Endothelial cell of umbilical vein (primary cell): Measurements from ENCODE around the gene TEX11. TPM values are rescaled to one million over a fixed set of nuclear protein-coding genes. Genes with fewer than 3 reads are reported as not detected.

Experiments used
- BruUV-seq: library from RNA; stranded (reverse); fragments of 400-500 nt; replicated peaks from 2 replicates; lab custom pipeline; 2021; lab: Mats Ljungman, UMichigan
- CTCF ChIA-PET: fragments of 300-600, 350-600 bp; sonication (Branson Sonifier 250); formaldehyde crosslinking; loops from one replicate; lab custom pipeline; 2021; ENCODE audit warnings: antibody characterized with exemption, inconsistent platforms; lab: Charles Lee
- POLR2A ChIA-PET: fragments of 300-600, 350-600 bp; sonication (Branson Sonifier 250); formaldehyde crosslinking; loops from one replicate; lab custom pipeline; 2021; ENCODE audit warnings: antibody characterized with exemption, inconsistent platforms; lab: Charles Lee
- DNase-seq: peaks from one replicate; pipeline ENCODE4 v3.0.0-alpha.2; 2011; ENCODE audit warnings: low read depth, low spot score
- FAIRE-seq: peaks from 2 replicates; lab custom pipeline; 2011; peaks lifted over from hg19 to GRCh38; lab: Jason Lieb, UNC
- H2AFZ ChIP-seq: 2 replicates; pipeline ENCODE4 v1.6.0; 2012; ENCODE audit warnings: low read depth, low read length, control low read depth, inconsistent platforms
- H3K27ac ChIP-seq: 2 replicates; pipeline ENCODE4 v1.5.1; 2011; ENCODE audit warnings: low read depth, mild to moderate bottlenecking, control low read depth, low read length, moderate library complexity; ENCODE audit not compliant: insufficient read depth
- H3K27me3 ChIP-seq, 2 experiments: 2 replicates each; pipeline versions ENCODE4 v1.6.0 to v1.6.1; 2011; ENCODE audit warnings: low read length in 2 of 2, mixed read lengths in 1 of 2; ENCODE audit not compliant: control insufficient read depth in 2 of 2, insufficient read depth in 2 of 2
- H3K36me3 ChIP-seq, 2 experiments: 2 replicates in 1 of 2; 3 replicates in 1 of 2; pipeline ENCODE4 v1.5.1; 2011; ENCODE audit warnings: low read length in 2 of 2, mild to moderate bottlenecking in 1 of 2, moderate library complexity in 1 of 2; ENCODE audit not compliant: control insufficient read depth in 2 of 2, insufficient read depth in 2 of 2; ENCODE audit errors: extremely low read depth in 1 of 2
- H3K4me1 ChIP-seq: 3 replicates; pipeline ENCODE4 v1.5.1; 2011; ENCODE audit warnings: mild to moderate bottlenecking, low read length; ENCODE audit not compliant: control insufficient read depth, insufficient read depth; ENCODE audit errors: extremely low read depth
- H3K4me2 ChIP-seq: 2 replicates; pipeline ENCODE4 v1.6.1; 2011; ENCODE audit warnings: low read length, control low read depth, mixed read lengths; ENCODE audit not compliant: insufficient read depth
- H3K4me3 ChIP-seq, 3 experiments: fragments of 200-600 bp in 1 of 3; sonication (generic), shearing (Covaris generic) in 1 of 3; replicated peaks in 1 of 3; 2 replicates each; pipeline ENCODE4 v1.5.1; 2011 to 2016; ENCODE audit warnings: control low read depth in 3 of 3, low read length in 3 of 3, mild to moderate bottlenecking in 2 of 3, inconsistent platforms in 1 of 3, low read depth in 1 of 3, moderate library complexity in 1 of 3; ENCODE audit not compliant: insufficient read depth in 1 of 3
- H3K79me2 ChIP-seq: 2 replicates; pipeline ENCODE4 v1.6.0; 2012; ENCODE audit warnings: low read length, inconsistent platforms; ENCODE audit not compliant: control insufficient read depth, insufficient read depth
- H3K9ac ChIP-seq: replicated peaks from 2 replicates; pipeline ENCODE3; 2011; ENCODE audit warnings: low read length, control low read depth; ENCODE audit not compliant: insufficient read depth; ENCODE audit errors: extremely low read depth
- H3K9me1 ChIP-seq: replicated peaks from 3 replicates; pipeline ENCODE4 v1.6.0; 2011; ENCODE audit warnings: mild to moderate bottlenecking, low read length; ENCODE audit not compliant: control insufficient read depth, insufficient read depth; ENCODE audit errors: extremely low read depth
- H3K9me3 ChIP-seq: replicated peaks from 2 replicates; pipeline ENCODE4 v1.5.1; 2012; ENCODE audit warnings: low read length, inconsistent platforms; ENCODE audit not compliant: control insufficient read depth, insufficient read depth
- H4K20me1 ChIP-seq: replicated peaks from 2 replicates; pipeline ENCODE3; 2011; ENCODE audit warnings: mild to moderate bottlenecking, low read length; ENCODE audit not compliant: control insufficient read depth, insufficient read depth; ENCODE audit errors: extremely low read depth
- CTCF ChIP-seq, 2 donors: IDR thresholded peaks; 1 replicate in 1 of 2; 2 replicates in 1 of 2; pipeline ENCODE4 v1.5.1; 2011; ENCODE audit warnings: low read length in 2 of 2, mild to moderate bottlenecking in 2 of 2, moderate library complexity in 2 of 2, control low read depth in 1 of 2, inconsistent platforms in 1 of 2, low read depth in 1 of 2; ENCODE audit not compliant: insufficient read depth in 1 of 2; ENCODE audit errors: extremely low read depth in 1 of 2
- FOS ChIP-seq: IDR thresholded peaks from 2 replicates; pipeline ENCODE4 v1.6.1; 2011; ENCODE audit warnings: mild to moderate bottlenecking, low read length, moderate library complexity, borderline replicate concordance; ENCODE audit not compliant: insufficient read depth
- GATA2 ChIP-seq: IDR thresholded peaks from 2 replicates; pipeline ENCODE4 v1.7.0; 2011; ENCODE audit warnings: low read depth, mild to moderate bottlenecking, moderate library complexity, mixed read lengths, low read length; ENCODE audit not compliant: insufficient read length, insufficient read depth
- JUN ChIP-seq: IDR thresholded peaks from 2 replicates; pipeline ENCODE4 v1.6.1; 2011; ENCODE audit warnings: borderline replicate concordance, low read depth; ENCODE audit not compliant: insufficient read length, insufficient read depth
- MAX ChIP-seq: IDR thresholded peaks from 2 replicates; pipeline ENCODE4 v1.6.1; 2011; ENCODE audit not compliant: insufficient read depth, insufficient read length
- MYC ChIP-seq: IDR thresholded peaks from one replicate; pipeline ENCODE4 v1.6.1; 2011; ENCODE audit warnings: mild to moderate bottlenecking, low read depth, low read length
- POLR2A ChIP-seq: IDR thresholded peaks from 2 replicates; pipeline ENCODE4 v1.6.1; 2012; ENCODE audit warnings: low read depth, mild to moderate bottlenecking, control low read depth, low read length
- dilution Hi-C: fragments of 300-500 bp; cut with MboI; formaldehyde crosslinking; loops from one replicate; pipeline ENCODE4 v1.15.0; 2019; ENCODE audit warnings: low sequenced_read_pairs; ENCODE audit not compliant: extremely low pct_ligation_motif_present
- intact Hi-C: fragments of 100-400 bp; cut with micrococcal nuclease; formaldehyde crosslinking; loops from one replicate; pipeline ENCODE4 v1.10.0; 2022
- polyA plus RNA-seq, 4 experiments: library from polyadenylated mRNA; depleted of rRNA in 3 of 4; stranded (reverse) in 3 of 4; unstranded in 1 of 4; fragments of >200 nt; gene quantifications; 2 replicates each; pipeline versions ENCODE4 v1.2.1 to v1.2.3, GENCODE V29; 2011 to 2012; ENCODE audit warnings: missing spikeins in 1 of 4
- total RNA-seq: library from RNA; stranded (reverse); gene quantifications from 2 replicates; pipeline ENCODE4 v1.2.3, GENCODE V29; 2021

The TEX11 gene
- total and polyA plus RNA-seq, 2 donors (not counting 3 experiments of a cell fraction or from before 2014, with no cell fraction given) = not detected

GRCh38 chrX:70494441-70494840 lies 414.1 kb downstream of the TEX11 start:
- POLR2A ChIA-PET = no interaction called here
- Histone ChIP-seq H3K9ac (no peak overlapping the region), H3K79me2 (no peaks in the 10 kb centered on the region), H3K4me2 (no peak overlapping the region), H3K9me1 (no peaks in the 10 kb centered on the region), H3K27me3 (no peaks in the 10 kb centered on the region), H4K20me1 (no peaks in the 10 kb centered on the region), H2AFZ (no peak overlapping the region), H3K27ac (no peak overlapping the region), H3K36me3 (no peaks in the 10 kb centered on the region), H3K4me1 (no peaks in the 10 kb centered on the region), H3K4me3 (no peak overlapping the region), H3K9me3 (no peaks in the 10 kb centered on the region)
- no TSS peak for BruUV-seq
- CTCF ChIA-PET = no interaction called here
- dilution Hi-C loops (no loop called here), intact Hi-C loops (no loop called here)
- FAIRE-seq = peak; percentile 18
- no peak for DNase-seq
- no peak for TF ChIP-seq JUN
- no peak for TF ChIP-seq CTCF (IDR thresholded peaks at IDR 0.05; ENCODE audit: extremely low read depth in 1 of 2, insufficient read depth in 1 of 2, low read depth in 1 of 2, low read length in 2 of 2)
- TF ChIP-seq MYC = no peak
- TF ChIP-seq FOS = no peak

- dilution Hi-C loops = no loop called here
- no peaks in the 10 kb centered on the region for H4K20me1 ChIP-seq
- no peaks in the 10 kb centered on the region for H3K79me2 ChIP-seq
- no peak overlapping the region for H3K4me3 ChIP-seq
- no peaks in the 10 kb centered on the region for H3K9me1 ChIP-seq
- no peak overlapping the region for H3K9ac ChIP-seq
- FAIRE-seq (no peak), DNase-seq (no peak)
- no peak overlapping the region for H3K27ac ChIP-seq
- no peaks in the 10 kb centered on the region for H3K9me3 ChIP-seq
- CTCF ChIA-PET = no interaction called here
- no peak overlapping the region for H2AFZ ChIP-seq
- POLR2A ChIA-PET = no interaction called here
- no peak overlapping the region for H3K4me2 ChIP-seq
- intact Hi-C loops = no loop called here
- no peaks in the 10 kb centered on the region for H3K27me3 ChIP-seq
- H3K36me3 ChIP-seq = no peaks in the 10 kb centered on the region
- TF ChIP-seq POLR2A (no peak), FOS (no peak), MAX (no peak), GATA2 (no peak)
- no peaks in the 10 kb centered on the region for H3K4me1 ChIP-seq
- BruUV-seq = no TSS peak
Measured at GRCh38 chrX:70488856-70489255, 419.7 kb downstream of the TEX11 start.
